ENCODE measurements around the gene OPCML. TPM values are rescaled to one million over a fixed set of nuclear protein-coding genes. Genes with fewer than 3 reads are reported as not detected.
A peak's percentile ranks its signal among the peaks of the same experiment; 100 is the strongest.

The OPCML gene
- total and polyA plus RNA-seq, 4 donors: 16.6 to 70.3 (median 58.1) TPM

DNA sequence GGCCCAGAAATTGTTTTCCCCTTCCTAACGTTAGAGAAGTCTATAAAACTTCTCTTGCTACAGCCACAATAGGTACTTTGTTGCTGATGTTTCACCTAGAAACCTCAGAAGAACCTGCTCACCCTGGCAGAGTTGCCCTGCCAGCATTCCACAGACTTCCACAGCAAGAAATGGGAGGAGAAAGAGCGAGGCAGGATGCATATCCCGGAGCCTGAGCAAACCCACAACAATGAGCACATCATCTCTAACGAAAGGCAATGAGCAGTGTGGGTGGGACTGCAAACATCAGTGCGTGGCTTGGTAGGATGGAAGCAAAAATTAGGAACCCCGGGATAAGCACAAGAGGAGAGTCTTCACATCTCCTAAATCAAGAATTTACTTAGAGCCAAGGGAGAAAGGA, 892.3 kb downstream of the OPCML start:
- Histone ChIP-seq H3K27ac (ENCODE audit: low read depth, low read length) (no peak overlapping the region), H3K9me3 (ENCODE audit: control insufficient read depth, insufficient read depth, low read length) (no peaks in the 10 kb centered on the region), H3K27me3 (ENCODE audit: control insufficient read depth, insufficient read depth, low read length) (no peaks in the 10 kb centered on the region), H3K36me3 (ENCODE audit: control insufficient read depth, insufficient read depth, low read length) (peaks cover 4% of the 10 kb centered on the region), H3K4me3 (ENCODE audit: low read depth, low read length) (no peak overlapping the region), H3K4me1 (ENCODE audit: control insufficient read depth, insufficient read depth, low read length) (peaks cover 9% of the 10 kb centered on the region)
- no CpG with 5 or more reads among the region's 6 CpGs for WGBS (ENCODE audit: insufficient coverage)
- DNase-seq (ENCODE audit: low read depth in 4 of 6, low spot score in 6 of 6): no peak

DNA sequence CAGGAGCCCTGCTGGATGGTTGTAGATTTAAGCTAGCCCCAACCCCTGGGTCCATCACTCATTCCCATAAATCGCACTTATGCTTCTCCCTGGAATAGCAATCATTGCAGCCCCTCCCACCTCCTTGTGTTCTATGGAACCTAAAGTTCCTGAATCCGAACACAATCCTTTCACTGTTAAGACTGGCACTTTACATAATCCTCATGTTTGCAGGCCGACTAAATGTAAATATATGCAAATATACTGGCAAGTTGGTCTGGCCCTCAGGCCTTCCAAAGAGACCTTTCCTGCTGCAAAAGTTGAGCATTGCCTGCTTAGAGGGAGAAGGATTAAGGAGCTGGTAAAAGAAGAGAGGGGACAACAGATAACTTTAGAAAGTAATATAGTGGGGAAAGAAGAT, 892.9 kb downstream of the OPCML start:
- no peak for DNase-seq (ENCODE audit: low read depth in 4 of 6, low spot score in 6 of 6)

DNA sequence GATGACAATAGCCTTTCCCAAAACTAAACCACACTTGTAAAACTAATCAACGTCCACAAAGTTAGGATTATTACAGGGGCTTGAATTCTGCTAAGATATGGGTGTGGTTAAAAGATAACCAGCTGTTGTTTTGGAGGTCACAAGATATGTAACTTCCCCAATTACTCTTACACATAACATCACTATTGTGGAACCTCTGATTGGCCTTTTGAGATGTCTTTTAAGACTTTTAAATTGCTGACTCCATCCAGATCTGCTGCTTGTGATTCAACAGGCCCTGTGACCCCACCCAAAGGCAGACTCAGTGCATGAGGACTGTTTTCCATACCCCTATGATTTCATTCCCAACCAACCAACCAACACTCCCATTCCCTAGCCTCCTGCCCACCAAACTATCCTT, 893.9 kb downstream of the OPCML start:
- no peak for DNase-seq (ENCODE audit: low read depth in 4 of 6, low spot score in 6 of 6)
- no peak overlapping the region for H3K4me3 ChIP-seq (ENCODE audit: low read depth, low read length)
- H3K9me3 ChIP-seq (ENCODE audit: control insufficient read depth, insufficient read depth, low read length): no peaks in the 10 kb centered on the region
- H3K27ac ChIP-seq (ENCODE audit: low read depth, low read length): no peak overlapping the region
- WGBS (ENCODE audit: insufficient coverage): no CpG with 5 or more reads among the region's 1 CpG
- H3K27me3 ChIP-seq (ENCODE audit: control insufficient read depth, insufficient read depth, low read length): no peaks in the 10 kb centered on the region
- H3K36me3 ChIP-seq (ENCODE audit: control insufficient read depth, insufficient read depth, low read length): peaks cover 4% of the 10 kb centered on the region
- peaks cover 5% of the 10 kb centered on the region for H3K4me1 ChIP-seq (ENCODE audit: control insufficient read depth, insufficient read depth, low read length)

More for the DNA sequence above, 892.9 kb downstream of the OPCML start:
- 30% methylated on average over 2 of the region's 3 CpGs for WGBS (ENCODE audit: insufficient coverage)
- H3K9me3 ChIP-seq (ENCODE audit: control insufficient read depth, insufficient read depth, low read length): no peaks in the 10 kb centered on the region
- H3K27me3 ChIP-seq (ENCODE audit: control insufficient read depth, insufficient read depth, low read length): no peaks in the 10 kb centered on the region
- H3K4me3 ChIP-seq (ENCODE audit: low read depth, low read length): no peak overlapping the region
- no peak overlapping the region for H3K27ac ChIP-seq (ENCODE audit: low read depth, low read length)
- peaks cover 4% of the 10 kb centered on the region for H3K36me3 ChIP-seq (ENCODE audit: control insufficient read depth, insufficient read depth, low read length)
- peaks cover 5% of the 10 kb centered on the region for H3K4me1 ChIP-seq (ENCODE audit: control insufficient read depth, insufficient read depth, low read length)

DNA sequence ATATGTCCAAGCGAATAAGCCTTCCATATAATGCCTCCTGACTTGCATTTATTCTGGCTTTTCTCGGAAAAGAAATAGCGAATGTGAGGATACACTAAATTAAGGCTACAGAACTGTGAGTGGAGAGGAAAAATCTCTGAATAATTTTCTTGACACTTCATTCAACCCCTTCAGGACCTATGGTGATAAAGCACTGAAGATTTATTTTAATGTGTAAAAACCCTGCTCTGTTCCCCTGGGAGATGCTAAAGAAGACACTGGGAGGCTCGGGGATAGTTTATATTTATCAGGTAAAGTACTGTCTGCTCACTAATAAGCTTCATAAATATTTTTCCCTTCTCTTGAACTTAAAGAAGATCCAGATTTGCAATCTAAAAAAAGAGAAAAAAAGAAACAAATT, 895.8 kb downstream of the OPCML start:
- Histone ChIP-seq H3K4me1 (ENCODE audit: control insufficient read depth, insufficient read depth, low read length) (no peaks in the 10 kb centered on the region), H3K36me3 (ENCODE audit: control insufficient read depth, insufficient read depth, low read length) (no peaks in the 10 kb centered on the region), H3K4me3 (ENCODE audit: low read depth, low read length) (no peak overlapping the region), H3K27me3 (ENCODE audit: control insufficient read depth, insufficient read depth, low read length) (no peaks in the 10 kb centered on the region), H3K27ac (ENCODE audit: low read depth, low read length) (no peak overlapping the region), H3K9me3 (ENCODE audit: control insufficient read depth, insufficient read depth, low read length) (no peaks in the 10 kb centered on the region)
- no peak for DNase-seq (ENCODE audit: low read depth in 4 of 6, low spot score in 6 of 6)
- WGBS (ENCODE audit: insufficient coverage): no CpG with 5 or more reads among the region's 4 CpGs

DNA sequence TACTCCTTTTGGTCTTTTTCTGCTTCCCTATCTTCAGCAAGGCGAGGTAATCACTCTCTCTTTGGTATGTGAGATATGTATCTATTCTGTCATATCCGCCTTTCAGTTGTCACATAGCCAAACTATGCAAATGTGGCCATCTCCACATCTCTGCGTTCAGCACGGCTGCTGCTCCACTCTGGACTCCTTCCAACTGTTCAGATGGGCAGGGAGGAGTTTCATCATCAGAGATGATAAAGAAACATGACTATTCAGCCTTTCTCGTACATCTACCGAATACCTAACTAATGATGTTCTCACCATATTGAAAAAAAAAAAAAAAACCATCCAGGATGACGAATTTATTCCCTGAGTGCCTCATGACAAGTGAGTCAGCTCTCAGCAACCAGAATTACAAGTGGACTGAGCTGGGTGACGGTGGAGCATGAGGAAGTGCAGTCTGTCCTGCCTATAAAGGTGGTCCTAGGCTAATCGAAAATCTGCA, 899.6 kb downstream of the OPCML start:
- no peak overlapping the region for H3K4me3 ChIP-seq (ENCODE audit: low read depth, low read length)
- no peak overlapping the region for H3K27ac ChIP-seq (ENCODE audit: low read depth, low read length)
- no peaks in the 10 kb centered on the region for H3K27me3 ChIP-seq (ENCODE audit: control insufficient read depth, insufficient read depth, low read length)
- H3K9me3 ChIP-seq (ENCODE audit: control insufficient read depth, insufficient read depth, low read length): no peaks in the 10 kb centered on the region
- no peaks in the 10 kb centered on the region for H3K4me1 ChIP-seq (ENCODE audit: control insufficient read depth, insufficient read depth, low read length)
- WGBS (ENCODE audit: insufficient coverage): 82% methylated on average over 2 of the region's 9 CpGs
- no peaks in the 10 kb centered on the region for H3K36me3 ChIP-seq (ENCODE audit: control insufficient read depth, insufficient read depth, low read length)
- peak in 2 of 6 donors; percentile 72 to 79 for DNase-seq (ENCODE audit: low read depth in 4 of 6, low spot score in 6 of 6)

DNA sequence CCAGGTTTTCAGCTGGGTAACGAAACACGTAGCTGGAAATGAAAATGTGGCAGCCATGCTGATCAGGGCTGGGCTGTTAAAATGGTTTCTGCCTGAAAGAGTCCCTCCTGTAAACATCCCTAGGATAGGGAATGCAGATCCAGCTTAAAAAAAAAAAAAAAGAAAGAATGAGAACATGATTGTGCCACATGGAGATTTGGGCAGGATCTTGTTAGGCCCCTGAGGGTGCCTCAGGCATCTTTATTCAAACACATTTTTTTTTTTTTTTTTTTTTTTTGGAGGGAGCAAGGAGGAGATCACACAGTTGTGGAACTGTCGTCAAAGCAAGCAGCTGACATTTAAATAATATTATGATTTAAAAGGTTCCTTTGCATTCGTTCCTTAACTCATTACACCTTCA, 900.3 kb downstream of the OPCML start:
- DNase-seq (ENCODE audit: low read depth in 4 of 6, low spot score in 6 of 6): no peak
- Histone ChIP-seq H3K27ac (ENCODE audit: low read depth, low read length) (no peak overlapping the region), H3K36me3 (ENCODE audit: control insufficient read depth, insufficient read depth, low read length) (no peaks in the 10 kb centered on the region), H3K27me3 (ENCODE audit: control insufficient read depth, insufficient read depth, low read length) (no peaks in the 10 kb centered on the region), H3K4me3 (ENCODE audit: low read depth, low read length) (no peak overlapping the region), H3K4me1 (ENCODE audit: control insufficient read depth, insufficient read depth, low read length) (no peaks in the 10 kb centered on the region), H3K9me3 (ENCODE audit: control insufficient read depth, insufficient read depth, low read length) (no peaks in the 10 kb centered on the region)
- WGBS (ENCODE audit: insufficient coverage): 92% methylated on average over 2 of the region's 4 CpGs

DNA sequence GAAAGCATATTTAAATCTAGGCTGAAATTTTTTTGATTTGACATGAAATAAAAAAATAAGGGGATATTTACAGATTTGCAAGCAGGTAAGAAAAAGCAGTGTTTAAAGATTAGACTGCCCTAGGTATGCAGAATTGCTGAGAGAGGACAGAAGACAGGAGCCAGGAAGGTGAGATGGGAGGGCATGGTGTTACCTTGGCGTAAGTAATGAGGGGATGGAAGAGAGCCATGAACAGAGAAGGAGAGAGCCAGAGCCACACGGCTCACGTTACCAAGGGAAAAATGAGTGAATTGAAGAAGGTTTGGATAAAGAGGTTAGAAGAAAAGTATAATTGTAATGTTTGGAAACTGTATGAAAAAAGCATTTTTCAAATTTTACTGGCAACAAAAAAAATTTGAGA, 904.3 kb downstream of the OPCML start:
- Histone ChIP-seq H3K27me3 (ENCODE audit: control insufficient read depth, insufficient read depth, low read length) (no peaks in the 10 kb centered on the region), H3K4me1 (ENCODE audit: control insufficient read depth, insufficient read depth, low read length) (no peaks in the 10 kb centered on the region), H3K36me3 (ENCODE audit: control insufficient read depth, insufficient read depth, low read length) (no peaks in the 10 kb centered on the region), H3K27ac (ENCODE audit: low read depth, low read length) (no peak overlapping the region), H3K4me3 (ENCODE audit: low read depth, low read length) (no peak overlapping the region), H3K9me3 (ENCODE audit: control insufficient read depth, insufficient read depth, low read length) (no peaks in the 10 kb centered on the region)
- WGBS (ENCODE audit: insufficient coverage): 91% methylated on average over 3 of the region's 3 CpGs
- no peak for DNase-seq (ENCODE audit: low read depth in 4 of 6, low spot score in 6 of 6)

DNA sequence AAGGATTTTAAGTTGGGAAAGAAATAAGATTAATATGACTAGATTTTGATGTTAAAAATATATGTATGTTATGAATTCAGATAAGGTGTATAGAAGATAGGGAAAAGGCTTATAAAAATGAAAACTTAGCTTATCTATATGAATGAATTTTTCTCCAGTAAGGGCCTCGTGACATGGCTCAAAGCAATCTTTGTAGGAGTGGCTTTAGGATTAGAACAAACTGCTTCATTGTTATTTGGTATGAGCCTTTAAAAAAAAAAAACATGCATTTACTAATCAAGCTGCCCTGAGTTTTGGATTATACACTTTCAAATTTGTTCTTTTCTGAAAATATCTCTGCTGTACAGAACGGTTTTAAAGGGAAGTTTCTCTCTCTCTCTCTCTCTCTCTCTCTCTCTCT, 905.9 kb downstream of the OPCML start:
- Histone ChIP-seq H3K9me3 (ENCODE audit: control insufficient read depth, insufficient read depth, low read length) (no peaks in the 10 kb centered on the region), H3K36me3 (ENCODE audit: control insufficient read depth, insufficient read depth, low read length) (no peaks in the 10 kb centered on the region), H3K4me1 (ENCODE audit: control insufficient read depth, insufficient read depth, low read length) (no peaks in the 10 kb centered on the region), H3K27me3 (ENCODE audit: control insufficient read depth, insufficient read depth, low read length) (no peaks in the 10 kb centered on the region), H3K27ac (ENCODE audit: low read depth, low read length) (no peak overlapping the region), H3K4me3 (ENCODE audit: low read depth, low read length) (no peak overlapping the region)
- no CpG with 5 or more reads among the region's 2 CpGs for WGBS (ENCODE audit: insufficient coverage)
- DNase-seq (ENCODE audit: low read depth in 4 of 6, low spot score in 6 of 6): no peak

DNA sequence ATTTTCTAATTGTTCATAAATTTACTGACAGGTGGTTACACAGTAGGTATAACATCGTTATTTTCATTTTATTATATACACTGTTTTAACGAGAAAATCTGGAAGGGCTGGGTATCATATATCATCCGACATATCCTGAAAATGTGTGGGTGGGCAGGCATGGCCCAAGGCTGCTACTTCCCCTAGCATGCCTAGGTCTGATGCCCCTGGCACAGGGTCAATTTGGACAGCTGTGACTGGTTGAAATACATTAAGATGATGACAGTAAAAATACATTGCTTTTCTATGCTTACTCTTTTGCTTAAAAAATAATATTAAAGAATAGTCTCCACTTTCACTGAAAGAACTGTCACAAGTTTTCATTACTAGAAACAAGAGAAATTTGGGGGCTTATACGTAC, 908.8 kb downstream of the OPCML start:
- H3K36me3 ChIP-seq (ENCODE audit: control insufficient read depth, insufficient read depth, low read length): no peaks in the 10 kb centered on the region
- H3K4me3 ChIP-seq (ENCODE audit: low read depth, low read length): no peak overlapping the region
- H3K27me3 ChIP-seq (ENCODE audit: control insufficient read depth, insufficient read depth, low read length): no peaks in the 10 kb centered on the region
- no peaks in the 10 kb centered on the region for H3K4me1 ChIP-seq (ENCODE audit: control insufficient read depth, insufficient read depth, low read length)
- H3K27ac ChIP-seq (ENCODE audit: low read depth, low read length): no peak overlapping the region
- WGBS (ENCODE audit: insufficient coverage): no CpG with 5 or more reads among the region's 4 CpGs
- no peaks in the 10 kb centered on the region for H3K9me3 ChIP-seq (ENCODE audit: control insufficient read depth, insufficient read depth, low read length)
- DNase-seq (ENCODE audit: low read depth in 4 of 6, low spot score in 6 of 6): no peak

DNA sequence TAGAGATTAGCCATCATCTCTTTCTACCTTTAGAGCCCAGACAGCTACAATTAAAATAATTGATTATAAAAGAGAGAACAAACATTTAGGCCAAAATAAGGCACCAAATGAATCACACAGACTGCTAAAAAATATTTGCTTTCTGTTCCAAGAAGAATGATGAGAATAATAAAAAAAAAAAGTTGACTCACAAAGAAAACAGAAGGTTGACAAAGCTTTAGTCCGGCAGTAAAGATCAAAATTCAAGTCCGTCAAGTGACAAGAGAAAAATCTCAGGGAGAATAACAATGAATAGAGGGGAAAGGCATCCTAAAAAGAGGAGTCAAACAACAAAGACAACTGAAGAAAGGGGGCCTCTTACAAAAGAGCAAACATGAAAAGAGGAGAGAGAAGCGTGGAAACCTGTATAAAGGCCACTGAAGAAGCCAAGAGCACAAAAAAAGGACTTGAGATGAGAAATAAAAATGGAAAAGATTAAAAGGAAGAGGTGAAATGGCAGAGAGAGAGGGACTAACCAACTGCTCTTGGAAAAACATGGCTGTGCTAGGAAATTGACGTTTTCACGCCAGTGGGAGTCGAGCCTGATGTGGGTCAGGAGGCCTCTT, 910.2 kb downstream of the OPCML start:
- no peaks in the 10 kb centered on the region for H3K9me3 ChIP-seq (ENCODE audit: control insufficient read depth, insufficient read depth, low read length)
- H3K27ac ChIP-seq (ENCODE audit: low read depth, low read length): no peak overlapping the region
- no peak overlapping the region for H3K4me3 ChIP-seq (ENCODE audit: low read depth, low read length)
- H3K36me3 ChIP-seq (ENCODE audit: control insufficient read depth, insufficient read depth, low read length): no peaks in the 10 kb centered on the region
- H3K27me3 ChIP-seq (ENCODE audit: control insufficient read depth, insufficient read depth, low read length): no peaks in the 10 kb centered on the region
- DNase-seq (ENCODE audit: low read depth in 4 of 6, low spot score in 6 of 6): no peak
- WGBS (ENCODE audit: insufficient coverage): 63% methylated on average over 6 of the region's 6 CpGs
- no peaks in the 10 kb centered on the region for H3K4me1 ChIP-seq (ENCODE audit: control insufficient read depth, insufficient read depth, low read length)

All from spinal cord (tissue), 10 donors.